GM23248 (cell line): Measurements from ENCODE around the gene SYK.

Experiments
- EZH2 ChIP-seq: fragments of 200-600 bp; sonication (generic); IDR thresholded peaks from 2 replicates; pipeline ENCODE4 v1.6.1; 2018; ENCODE audit warnings: antibody characterized with exemption, mild to moderate bottlenecking; ENCODE audit not compliant: insufficient read depth, poor library complexity, severe bottlenecking
- EZH2phosphoT487 ChIP-seq: fragments of 200-600 bp; sonication (generic); IDR thresholded peaks from 2 replicates; pipeline ENCODE4 v1.6.1; 2018; ENCODE audit warnings: antibody characterized with exemption, moderate library complexity, mild to moderate bottlenecking, low read depth; ENCODE audit not compliant: insufficient read depth

GRCh38 chr9:90878562-90878961, 76.9 kb downstream of the SYK start:
- TF ChIP-seq EZH2phosphoT487: no peak
- TF ChIP-seq EZH2: no peak
